Measurements from ENCODE around the gene MAFG. TPM values are rescaled to one million over a fixed set of nuclear protein-coding genes. Genes with fewer than 3 reads are reported as not detected.

MAFG gene
- total RNA-seq, 1 experiment from 2014 or later = 29.8 TPM

GRCh38 chr17:81870981-81871386, 56.6 kb downstream of the MAFG start, which contains the start of gene ARHGDIA:
Gene ARHGDIA (minus strand): TSS chr17:81871337. CDS start chr17:81869930, 1,407 bp downstream.
- Mint-ChIP-seq H3K4me3 (peak within 1 kb of the TSS; percentile 77), H3K36me3 (no peaks in the 10 kb centered on the region), H3K4me1 (peaks cover 16% of the 10 kb centered on the region), H3K27ac (peak within 1 kb of the TSS; percentile 79), H3K9me3 (no peaks in the 10 kb centered on the region), H3K27me3 (ENCODE audit: low read depth) (no peaks in the 10 kb centered on the region; the same call in 1 of the 2 replicates)
- DNase-seq (ENCODE audit: low spot score) = no peak
- ChIA-PET POLR2A (interaction anchor here (1.7 to 2.1 kb wide), 2 partner anchors 21 to 56 kb away, joined by 6 to 7 read pairs; partner anchors contain the start of genes ALYREF, ANAPC11 and MAFG), CTCF (interaction anchor here (1.7 to 2.2 kb wide), 5 partner anchors 13 to 160 kb away, joined by 4 to 16 read pairs (median 10); partner anchors contain the start of genes ALYREF and ANAPC11)
- peak; percentile 1; the same call in 1 of the 2 replicates for ATAC-seq
- TF ChIP-seq ZMAT4 (CRISPR knock-in tag; IDR thresholded peaks at IDR 0.05) = 0 out of 2 replicates have a peak, but pooled peaks have one; percentile 4
- peak; percentile 54; the same call in 1 of the 2 replicates for TF ChIP-seq E2F5 (CRISPR knock-in tag; IDR thresholded peaks at IDR 0.05)
- no peak for TF ChIP-seq AR (CRISPR knock-in tag; IDR thresholded peaks at IDR 0.05)

- POLR2A ChIA-PET = interaction anchor here (1.2 to 2.6 kb wide), 8 partner anchors 9 to 56 kb away, joined by 3 to 12 read pairs (median 6); partner anchors contain the start of genes ALYREF, ANAPC11, MAFG and NPB
- Mint-ChIP-seq H3K4me1 (peaks cover 16% of the 10 kb centered on the region), H3K4me3 (peak overlapping the region; percentile 76), H3K27me3 (ENCODE audit: low read depth) (no peaks in the 10 kb centered on the region; the same call in 1 of the 2 replicates), H3K9me3 (no peaks in the 10 kb centered on the region), H3K27ac (peak overlapping the region; percentile 88), H3K36me3 (peaks cover 2% of the 10 kb centered on the region; the same call in 1 of the 2 replicates)
- CTCF ChIA-PET = interaction anchor here (1.0 to 2.3 kb wide), 28 partner anchors 10 to 186 kb away, joined by 3 to 16 read pairs (median 6); partner anchors contain the start of genes ALYREF, ANAPC11, ARL16 and CENPX
- peak; percentile 34 for DNase-seq (ENCODE audit: low spot score)
- ATAC-seq = peak; percentile 4
- no peak for TF ChIP-seq ZNF425 (CRISPR knock-in tag; conservative IDR thresholded peaks at IDR 0.05)
- TF ChIP-seq CTCF (IDR thresholded peaks at IDR 0.05) = no peak
- no peak for TF ChIP-seq HMGA2 (CRISPR knock-in tag; IDR thresholded peaks at IDR 0.05)
- no peak for TF ChIP-seq PRDM15 (CRISPR knock-in tag; IDR thresholded peaks at IDR 0.05)
- no peak for TF ChIP-seq ZNF317 (CRISPR knock-in tag; IDR thresholded peaks at IDR 0.05; ENCODE audit: borderline replicate concordance, low read depth)
- no peak; the same call in 1 of the 2 replicates for TF ChIP-seq PRRX2 (CRISPR knock-in tag; IDR thresholded peaks at IDR 0.05)
- no peak for TF ChIP-seq SOX15 (CRISPR knock-in tag; IDR thresholded peaks at IDR 0.05)
- no peak for TF ChIP-seq ATF1 (CRISPR knock-in tag; IDR thresholded peaks at IDR 0.05)
- TF ChIP-seq ZNF423 (CRISPR knock-in tag; IDR thresholded peaks at IDR 0.05) = no peak
- no peak for TF ChIP-seq JUN (CRISPR knock-in tag; IDR thresholded peaks at IDR 0.05)
- TF ChIP-seq FOXP4 (CRISPR knock-in tag; IDR thresholded peaks at IDR 0.05) = peak; percentile 15; the same call in 1 of the 2 replicates
- TF ChIP-seq IRF1 (CRISPR knock-in tag; IDR thresholded peaks at IDR 0.05) = no peak
- TF ChIP-seq NFE2L1 (CRISPR knock-in tag; IDR thresholded peaks at IDR 0.05) = no peak
- 0 out of 2 replicates have a peak, but pooled peaks have one; percentile 72 for TF ChIP-seq TP53 (CRISPR knock-in tag; IDR thresholded peaks at IDR 0.05)
These were observed 57.2 kb downstream of the MAFG start for GRCh38 chr17:81870131-81870980.

All from WTC11 (cell line).